HG03571 (cell line): Measurements from ENCODE around the gene ARHGAP6.
"Not testable (repeated sequence)": the region's sequence is repeated elsewhere in the genome, so short reads cannot be mapped to it uniquely, and the experiment has no call there.

Experiments used
- ATAC-seq: cut with Tn5 transposase; IDR thresholded peaks from one replicate; pipeline ENCODE4 v1.9.1; 2021; ENCODE audit not compliant: unreplicated experiment

ARHGAP6 gene

GRCh38 chrX:11579636-11580600 is 85.8 kb downstream of the ARHGAP6 start:
- ATAC-seq: no peak

- not testable (repeated sequence) for ATAC-seq
Observed at GRCh38 chrX:11578301-11578700, 87.4 kb downstream of the ARHGAP6 start.

GRCh38 chrX:11577603-11578002 is 88.1 kb downstream of the ARHGAP6 start:
- no peak for ATAC-seq

- no peak for ATAC-seq
Observed at GRCh38 chrX:11575332-11575731, 90.4 kb downstream of the ARHGAP6 start.

DNA sequence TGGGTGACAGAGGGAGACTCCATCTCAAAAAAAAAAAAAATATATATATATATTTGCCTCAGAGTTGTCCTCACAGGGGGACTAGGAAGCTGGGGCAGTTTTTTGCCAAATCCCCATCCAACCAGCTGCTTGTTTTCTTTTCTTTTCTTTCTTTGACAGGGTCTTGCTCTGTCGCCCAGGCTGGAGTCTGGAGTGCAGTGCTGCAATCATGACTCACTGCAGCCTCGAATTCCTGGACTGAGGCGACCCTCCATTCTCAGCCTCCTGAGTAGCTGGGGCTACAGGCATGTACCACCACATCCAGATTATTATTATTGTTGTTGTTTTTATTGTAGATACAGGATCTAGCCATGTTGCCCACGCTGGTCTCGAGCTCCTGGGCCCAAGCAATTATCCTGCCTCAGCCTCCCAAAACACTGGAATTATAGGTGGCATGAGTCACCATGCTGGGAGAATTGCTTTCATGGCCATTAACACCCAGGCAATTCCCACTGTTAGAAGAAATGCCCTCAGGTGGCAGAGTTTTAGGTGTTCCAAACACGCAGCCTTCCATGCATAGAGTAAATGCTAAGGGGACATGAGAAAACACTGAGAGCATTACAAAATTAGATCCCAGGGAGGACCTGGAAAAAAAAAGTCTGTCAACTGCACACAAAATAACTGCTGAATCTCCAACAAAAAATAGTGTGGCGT is 98.0 kb downstream of the ARHGAP6 start:
- no peak for ATAC-seq

DNA sequence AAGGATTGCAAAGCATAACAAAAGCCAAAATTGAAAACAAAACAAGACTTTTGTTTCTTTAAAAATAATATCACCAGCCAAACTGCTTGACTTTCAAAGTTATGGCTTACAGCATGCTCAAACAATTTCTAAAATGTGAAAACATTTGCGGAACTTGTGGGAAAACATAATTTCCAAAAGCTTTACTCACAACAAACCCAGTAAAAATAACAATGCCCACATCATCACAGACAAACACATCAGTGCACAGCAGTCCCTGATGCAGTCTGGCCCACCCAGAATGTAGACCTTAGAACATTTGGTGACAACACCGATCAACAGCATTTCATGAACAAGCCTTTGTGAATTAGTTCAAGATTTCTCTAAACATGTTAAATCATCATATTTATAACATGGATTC is 98.9 kb downstream of the ARHGAP6 start:
- ATAC-seq: no peak

GRCh38 chrX:11566173-11566572 is 99.5 kb downstream of the ARHGAP6 start:
- no peak for ATAC-seq

DNA sequence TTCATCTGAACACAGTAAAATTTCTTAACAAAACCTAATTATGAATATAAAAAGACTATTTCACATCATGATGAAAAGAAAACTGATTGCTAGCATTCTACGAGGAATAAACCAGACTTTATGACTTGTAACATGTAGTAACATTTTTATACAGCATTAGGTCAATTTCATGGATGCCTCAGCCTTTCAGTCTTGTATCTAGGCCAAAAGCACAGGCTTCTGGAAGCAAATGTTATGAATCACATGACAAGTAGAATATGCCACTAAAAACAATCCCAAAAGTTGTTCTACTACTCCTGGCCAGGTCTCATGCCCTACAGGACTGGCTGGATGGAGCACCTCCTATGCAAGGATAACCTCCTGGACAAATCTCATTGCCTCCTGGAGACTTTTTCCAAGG is 101.2 kb downstream of the ARHGAP6 start:
- no peak for ATAC-seq

- no peak for ATAC-seq
Observed at GRCh38 chrX:11562570-11562969, 103.2 kb downstream of the ARHGAP6 start.

- no peak for ATAC-seq
Observed at GRCh38 chrX:11558972-11559371, 106.7 kb downstream of the ARHGAP6 start.

DNA sequence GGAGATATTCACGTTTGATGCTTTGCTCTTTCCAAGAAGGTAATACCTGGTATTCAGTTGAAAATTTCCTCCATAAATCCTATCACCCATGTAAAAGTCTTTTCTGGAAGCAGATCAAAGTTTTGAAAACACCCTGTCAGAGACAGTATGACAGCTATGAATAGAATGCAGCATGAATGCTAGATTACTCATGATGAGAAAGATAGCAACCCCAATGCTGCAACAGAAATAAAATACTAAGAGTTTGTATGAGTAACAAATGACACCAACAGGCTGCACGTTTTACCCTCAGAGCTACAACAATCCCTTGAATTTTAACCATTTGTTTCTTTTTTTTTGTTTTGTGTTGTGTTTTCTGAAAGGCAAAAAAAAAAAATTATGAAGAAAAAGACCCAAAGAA is 108.6 kb downstream of the ARHGAP6 start:
- no peak for ATAC-seq

GRCh38 chrX:11555759-11556158 is 110.0 kb downstream of the ARHGAP6 start:
- ATAC-seq: no peak

DNA sequence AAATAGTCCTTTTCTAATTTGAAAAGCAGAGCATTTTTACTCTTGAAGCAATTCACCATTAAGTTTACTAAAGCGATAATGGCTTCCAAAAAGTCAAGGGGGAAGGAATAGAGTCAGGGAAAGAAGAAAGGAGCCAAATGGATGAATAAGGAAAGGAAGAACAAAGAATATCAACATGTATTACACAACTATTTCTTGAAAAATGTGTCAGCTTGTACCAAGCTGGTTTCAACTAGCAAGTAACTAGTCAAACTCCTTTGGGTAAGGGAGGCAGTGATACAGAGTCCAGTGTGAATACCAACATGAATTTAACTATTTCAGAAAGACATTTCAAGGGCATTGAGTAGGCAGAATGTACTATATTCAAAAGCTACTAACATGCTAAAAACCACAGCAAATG is 112.1 kb downstream of the ARHGAP6 start:
- ATAC-seq: no peak

DNA sequence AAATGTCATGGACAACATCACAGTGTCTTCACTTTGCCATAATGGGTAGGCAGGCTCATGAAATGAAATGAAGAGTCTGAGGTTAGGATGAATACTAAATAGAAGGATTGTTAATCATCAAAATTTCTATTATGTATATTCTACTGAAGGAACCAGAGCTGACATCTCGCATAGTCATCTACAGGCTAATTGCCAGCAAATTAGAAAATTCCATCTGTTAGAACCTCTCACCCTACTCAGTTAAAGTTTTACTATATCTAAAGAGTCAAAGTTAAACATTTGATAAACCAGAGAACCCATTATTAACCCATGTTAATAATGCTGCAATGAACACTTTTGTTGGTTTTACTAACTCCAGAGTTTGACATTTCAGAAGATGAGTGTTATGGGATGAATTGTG is 114.6 kb downstream of the ARHGAP6 start:
- no peak for ATAC-seq

GRCh38 chrX:11546917-11547316 is 118.8 kb downstream of the ARHGAP6 start:
- ATAC-seq: no peak

DNA sequence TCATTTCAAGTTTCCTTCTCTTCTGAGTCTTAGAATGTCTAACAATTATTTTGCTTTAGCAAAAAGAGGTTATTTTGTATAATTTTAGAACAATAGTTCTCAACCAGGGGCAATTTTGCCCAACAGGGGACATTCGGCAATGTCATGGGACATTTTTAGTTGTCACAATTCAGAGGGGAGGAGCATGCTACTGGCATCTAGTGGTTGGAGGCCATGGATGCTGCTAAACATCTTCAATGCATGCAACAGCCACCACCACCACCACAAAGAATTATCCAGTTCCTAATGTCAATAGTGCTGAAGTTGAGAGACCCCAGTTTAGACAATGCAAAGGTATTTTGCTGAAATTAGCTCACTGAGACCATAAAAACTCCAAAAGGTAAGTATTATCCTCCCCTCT is 122.5 kb downstream of the ARHGAP6 start:
- ATAC-seq: no peak

DNA sequence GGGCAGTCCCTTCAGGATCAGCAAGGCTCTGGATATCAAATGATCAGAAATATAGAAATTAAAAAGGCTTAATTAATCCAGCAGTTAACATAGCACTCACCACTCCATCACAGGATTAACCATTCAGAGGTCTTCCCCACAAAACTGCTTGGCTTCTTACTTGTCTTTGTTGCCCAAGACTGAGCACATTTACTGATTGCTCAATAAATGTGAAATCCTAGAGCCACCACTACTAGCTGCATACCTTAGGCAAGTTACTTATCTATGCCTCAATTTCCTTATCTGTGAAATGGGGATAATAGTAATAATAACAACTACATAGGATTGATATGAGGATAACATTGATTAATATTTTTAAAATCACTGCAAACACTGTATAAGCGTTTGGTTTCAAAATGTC is 124.2 kb downstream of the ARHGAP6 start:
- no peak for ATAC-seq

- peak; percentile 86 for ATAC-seq
Observed at GRCh38 chrX:11540532-11541377, 125.0 kb downstream of the ARHGAP6 start.

- no peak for ATAC-seq
Observed at GRCh38 chrX:11537141-11537540, 128.6 kb downstream of the ARHGAP6 start.

GRCh38 chrX:11535156-11535919 is 130.4 kb downstream of the ARHGAP6 start:
- no peak for ATAC-seq
